Renal cortical epithelial cell (primary cell): Measurements from ENCODE around the gene EDIL3. TPM values are rescaled to one million over a fixed set of nuclear protein-coding genes. Genes with fewer than 3 reads are reported as not detected.
A peak's percentile ranks its signal among the peaks of the same experiment; 100 is the strongest.

Source experiments
- DNase-seq: peaks from one replicate; pipeline ENCODE4 v3.0.0-alpha.2; 2011; ENCODE audit warnings: low read depth
- total RNA-seq: library from RNA; depleted of rRNA; stranded (reverse); fragments of >200 nt; gene quantifications from 2 replicates; pipeline ENCODE4 v1.2.3, GENCODE V29; 2014

Gene EDIL3
- total RNA-seq, result 6.9 and 10.1 TPM in 2 replicates

GRCh38 chr5:84384604-84385575 lies at the start of gene EDIL3:
EDIL3 (minus strand) TSS chr5:84384880; CDS start chr5:84384374, 506 bp downstream.
- no peak for DNase-seq

- DNase-seq, result no peak
These were observed 48.8 kb upstream of the EDIL3 start for GRCh38 chr5:84433461-84433860.

GRCh38 chr5:84430863-84431663 lies 46.4 kb upstream of the EDIL3 start:
- DNase-seq, result peak; percentile 20

- DNase-seq, result no peak
These were observed 45.4 kb upstream of the EDIL3 start for GRCh38 chr5:84430079-84430478.

- no peak for DNase-seq
These were observed 40.7 kb upstream of the EDIL3 start for GRCh38 chr5:84425365-84425881.

- no peak for DNase-seq
These were observed 35.1 kb upstream of the EDIL3 start for GRCh38 chr5:84419742-84420141.

- DNase-seq, result no peak
These were observed 27.3 kb upstream of the EDIL3 start for GRCh38 chr5:84411832-84412605.

- no peak for DNase-seq
These were observed 21.4 kb upstream of the EDIL3 start for GRCh38 chr5:84406111-84406510.

GRCh38 chr5:84403773-84404172 lies 19.1 kb upstream of the EDIL3 start:
- DNase-seq, result peak; percentile 93

GRCh38 chr5:84397385-84397784 lies 12.7 kb upstream of the EDIL3 start:
- DNase-seq, result no peak

GRCh38 chr5:84393969-84394368 lies 9.3 kb upstream of the EDIL3 start:
- peak; percentile 95 for DNase-seq

GRCh38 chr5:84392836-84393235 lies 8.2 kb upstream of the EDIL3 start:
- DNase-seq, result no peak

- DNase-seq, result no peak
These were observed 1.0 kb upstream of the EDIL3 start for GRCh38 chr5:84385705-84386104.

- DNase-seq, result peak; percentile 25
These were observed 670 bp downstream of the EDIL3 start for GRCh38 chr5:84383816-84384603.

GRCh38 chr5:84383296-84383815 lies 1.3 kb downstream of the EDIL3 start:
- no peak for DNase-seq

GRCh38 chr5:84382363-84383295 lies 2.1 kb downstream of the EDIL3 start:
- DNase-seq, result no peak

- no peak for DNase-seq
These were observed 2.9 kb downstream of the EDIL3 start for GRCh38 chr5:84381502-84382362.

- no peak for DNase-seq
These were observed 4.9 kb downstream of the EDIL3 start for GRCh38 chr5:84379749-84380148.
